Loucy (cell line): ENCODE measurements around the gene GRK1.
"Not testable (repeated sequence)": the region's sequence is repeated elsewhere in the genome, so short reads cannot be mapped to it uniquely, and the experiment has no call there.

ENCODE experiments used
- H2AFZ ChIP-seq: fragments of 200-600 bp; sonication (generic); 2 replicates; pipeline ENCODE4 v1.6.0; 2016; ENCODE audit warnings: antibody characterized with exemption, mild to moderate bottlenecking, low read length, moderate library complexity
- H3F3A ChIP-seq: fragments of 200-600 bp; 2 replicates; pipeline ENCODE4 v1.6.0; 2016; ENCODE audit warnings: antibody characterized with exemption, low read depth, mild to moderate bottlenecking
- H3K27me3 ChIP-seq: fragments of 200-600 bp; sonication (generic); 2 replicates; pipeline ENCODE4 v1.6.1; 2014; ENCODE audit warnings: low read length, mild to moderate bottlenecking; ENCODE audit not compliant: insufficient read depth, poor library complexity, severe bottlenecking
- H3K36me3 ChIP-seq: fragments of 200-600 bp; sonication (generic); 2 replicates; pipeline ENCODE4 v1.6.1; 2016; ENCODE audit warnings: low read length; ENCODE audit not compliant: insufficient read depth
- H3K4me1 ChIP-seq: fragments of 200-600 bp; sonication (generic); 2 replicates; pipeline ENCODE4 v1.5.1; 2014; ENCODE audit warnings: low read length, mild to moderate bottlenecking; ENCODE audit not compliant: insufficient read depth, poor library complexity, severe bottlenecking
- H3K4me2 ChIP-seq: fragments of 200-600 bp; sonication (generic); 2 replicates; pipeline ENCODE4 v1.6.0; 2014; ENCODE audit warnings: antibody characterized with exemption, low read length, low read depth, mild to moderate bottlenecking; ENCODE audit not compliant: poor library complexity, severe bottlenecking
- H3K4me3 ChIP-seq: fragments of 200-600 bp; sonication (generic); 2 replicates; pipeline ENCODE4 v1.5.1; 2014; ENCODE audit warnings: low read length, mild to moderate bottlenecking, mixed read lengths; ENCODE audit not compliant: poor library complexity, severe bottlenecking
- H3K79me2 ChIP-seq: fragments of 200-600 bp; sonication (generic); 2 replicates; pipeline ENCODE4 v1.6.1; 2014; ENCODE audit warnings: low read length; ENCODE audit not compliant: insufficient read depth
- H3K9ac ChIP-seq: fragments of 200-600 bp; sonication (generic); 2 replicates; pipeline ENCODE4 v1.6.0; 2014; ENCODE audit warnings: mild to moderate bottlenecking, low read depth, low read length, moderate library complexity; ENCODE audit not compliant: poor library complexity, severe bottlenecking
- H3K9me2 ChIP-seq: fragments of 200-600 bp; sonication (generic); replicated peaks from 2 replicates; pipeline ENCODE4 v1.6.1; 2016; ENCODE audit warnings: low read depth, low read length, mixed read lengths
- H3K9me3 ChIP-seq: fragments of 200-600 bp; sonication (generic); 2 replicates; pipeline ENCODE4 v1.6.1; 2014; ENCODE audit warnings: mild to moderate bottlenecking, antibody characterized with exemption, low read length, low read depth; ENCODE audit not compliant: insufficient read depth
- H4K20me1 ChIP-seq: fragments of 200-600 bp; sonication (generic); 2 replicates; pipeline ENCODE4 v1.6.0; 2014; ENCODE audit warnings: antibody characterized with exemption, low read length, mild to moderate bottlenecking; ENCODE audit not compliant: insufficient read depth, poor library complexity, severe bottlenecking
- CTCF ChIP-seq: fragments of 200-600 bp; sonication (generic); conservative IDR thresholded peaks from 2 replicates; pipeline ENCODE4 v1.5.1; 2014; ENCODE audit warnings: mild to moderate bottlenecking, antibody characterized with exemption, low read length
- EZH2phosphoT487 ChIP-seq: fragments of 200-600 bp; IDR thresholded peaks from 2 replicates; pipeline ENCODE4 v1.6.1; 2018; ENCODE audit warnings: antibody characterized with exemption, mild to moderate bottlenecking, moderate library complexity, borderline replicate concordance

The GRK1 gene

GRCh38 chr13:113620036-113620796 is 46.8 kb upstream of the GRK1 start:
- Histone ChIP-seq H3K4me1 (no peaks in the 10 kb centered on the region), H3K9me2 (no peaks in the 10 kb centered on the region), H3K9me3 (no peaks in the 10 kb centered on the region), H2AFZ (no peak overlapping the region), H3K36me3 (no peaks in the 10 kb centered on the region), H3K4me2 (no peak overlapping the region), H3K79me2 (no peaks in the 10 kb centered on the region), H3F3A (no peaks in the 10 kb centered on the region), H3K27me3 (no peaks in the 10 kb centered on the region), H3K9ac (no peak overlapping the region), H4K20me1 (no peaks in the 10 kb centered on the region), H3K4me3 (no peak overlapping the region)
- TF ChIP-seq CTCF (no peak), EZH2phosphoT487 (no peak)

GRCh38 chr13:113621046-113621445 is 46.0 kb upstream of the GRK1 start:
- Histone ChIP-seq H3K4me1 (no peaks in the 10 kb centered on the region), H3K27me3 (no peaks in the 10 kb centered on the region), H3K36me3 (no peaks in the 10 kb centered on the region), H3K4me3 (no peak overlapping the region), H3K9ac (no peak overlapping the region), H3K9me2 (no peaks in the 10 kb centered on the region), H3K79me2 (no peaks in the 10 kb centered on the region), H2AFZ (no peak overlapping the region), H3F3A (no peaks in the 10 kb centered on the region), H3K4me2 (no peak overlapping the region), H4K20me1 (no peaks in the 10 kb centered on the region), H3K9me3 (no peaks in the 10 kb centered on the region)
- TF ChIP-seq CTCF (no peak), EZH2phosphoT487 (no peak)

GRCh38 chr13:113621498-113621897 is 45.5 kb upstream of the GRK1 start:
- not testable (repeated sequence) for H3K9me3 ChIP-seq, H3K27me3 ChIP-seq, H3K79me2 ChIP-seq, H3F3A ChIP-seq, H3K9ac ChIP-seq, H2AFZ ChIP-seq, H4K20me1 ChIP-seq, H3K4me1 ChIP-seq, H3K4me2 ChIP-seq, H3K9me2 ChIP-seq, H3K4me3 ChIP-seq, H3K36me3 ChIP-seq
- TF ChIP-seq CTCF, result peak; percentile 59

GRCh38 chr13:113621986-113622550 is 45.0 kb upstream of the GRK1 start:
- H3K4me2 ChIP-seq, H3K9me3 ChIP-seq, H3K79me2 ChIP-seq, H3K36me3 ChIP-seq, H3K9me2 ChIP-seq, H3K4me3 ChIP-seq, H3K27me3 ChIP-seq, H3K9ac ChIP-seq, H2AFZ ChIP-seq, H4K20me1 ChIP-seq, H3F3A ChIP-seq, H3K4me1 ChIP-seq: not testable (repeated sequence)
